Activated naive CD8-positive, alpha-beta T cell treated with anti-CD3 and anti-CD28 coated beads for 36 hours (primary cell): ENCODE data around the gene CHM. TPM values are rescaled to one million over a fixed set of nuclear protein-coding genes. Genes with fewer than 3 reads are reported as not detected.

Experiments
- DNase-seq: peaks from one replicate; pipeline ENCODE4 v3.0.0; 2021
- H3K27ac Mint-ChIP-seq: one replicate; pipeline ENCODE4 v1.8.0; 2022; ENCODE audit warnings: mild to moderate bottlenecking, moderate library complexity, mixed read lengths
- H3K27me3 Mint-ChIP-seq: one replicate; pipeline ENCODE4 v1.8.0; 2022; ENCODE audit warnings: mild to moderate bottlenecking, mixed read lengths
- H3K36me3 Mint-ChIP-seq: one replicate; pipeline ENCODE4 v1.8.0; 2021; ENCODE audit warnings: mild to moderate bottlenecking, mixed read lengths
- H3K4me1 Mint-ChIP-seq: one replicate; pipeline ENCODE4 v1.8.0; 2021; ENCODE audit warnings: mixed read lengths
- H3K4me3 Mint-ChIP-seq: one replicate; pipeline ENCODE4 v1.8.0; 2022; ENCODE audit warnings: mild to moderate bottlenecking, moderate library complexity, mixed read lengths
- H3K9me3 Mint-ChIP-seq: one replicate; pipeline ENCODE4 v1.8.0; 2022; ENCODE audit warnings: mixed read lengths
- total RNA-seq, 2 experiments: library from RNA; stranded (reverse); gene quantifications; one replicate each; pipeline ENCODE4 v1.2.3, GENCODE V29; 2021

The CHM gene
- total RNA-seq, 2 experiments from 2014 or later = 10.3 to 13.8 TPM

DNA sequence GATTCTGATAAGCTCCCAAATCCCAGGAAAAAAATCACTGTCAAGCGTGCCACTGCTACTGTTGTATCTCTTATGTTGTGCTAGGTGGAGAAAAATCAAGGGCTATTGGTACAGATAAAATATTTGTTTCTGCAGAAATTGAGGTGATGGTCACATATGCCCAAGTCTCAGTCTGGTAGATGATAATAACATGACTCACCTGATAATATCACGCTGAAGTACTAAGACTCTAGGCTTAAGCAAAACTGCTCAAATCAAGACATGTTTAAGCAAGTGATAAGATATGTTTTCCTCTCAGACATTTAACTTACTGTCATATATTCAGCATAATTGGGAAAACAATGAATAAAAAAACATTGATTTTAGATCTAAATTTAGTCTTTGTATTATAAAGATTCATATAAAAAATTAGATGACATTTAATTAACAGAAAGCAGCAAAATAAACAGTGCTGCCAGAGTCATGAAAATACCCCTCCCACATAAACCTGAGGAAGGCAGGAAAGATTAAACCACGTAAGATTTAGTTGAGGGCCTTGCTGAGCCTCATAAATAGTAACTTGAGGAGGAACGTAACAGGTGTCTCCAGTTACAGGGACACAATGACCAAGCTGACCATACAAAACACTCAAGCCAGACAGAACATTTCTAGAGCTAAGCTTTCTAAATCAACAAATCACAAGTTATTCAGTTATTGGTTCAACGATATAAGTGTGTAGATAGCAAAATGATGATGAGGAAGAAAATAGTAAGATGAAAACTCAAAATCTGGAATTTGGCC, 143.5 kb downstream of the CHM start:
- H3K27me3 Mint-ChIP-seq = no peaks in the 10 kb centered on the region
- H3K36me3 Mint-ChIP-seq = peaks cover 2% of the 10 kb centered on the region
- no peak overlapping the region for H3K27ac Mint-ChIP-seq
- peaks cover 1% of the 10 kb centered on the region for H3K4me1 Mint-ChIP-seq
- no peak for DNase-seq
- no peak overlapping the region for H3K4me3 Mint-ChIP-seq
- H3K9me3 Mint-ChIP-seq = no peaks in the 10 kb centered on the region

DNA sequence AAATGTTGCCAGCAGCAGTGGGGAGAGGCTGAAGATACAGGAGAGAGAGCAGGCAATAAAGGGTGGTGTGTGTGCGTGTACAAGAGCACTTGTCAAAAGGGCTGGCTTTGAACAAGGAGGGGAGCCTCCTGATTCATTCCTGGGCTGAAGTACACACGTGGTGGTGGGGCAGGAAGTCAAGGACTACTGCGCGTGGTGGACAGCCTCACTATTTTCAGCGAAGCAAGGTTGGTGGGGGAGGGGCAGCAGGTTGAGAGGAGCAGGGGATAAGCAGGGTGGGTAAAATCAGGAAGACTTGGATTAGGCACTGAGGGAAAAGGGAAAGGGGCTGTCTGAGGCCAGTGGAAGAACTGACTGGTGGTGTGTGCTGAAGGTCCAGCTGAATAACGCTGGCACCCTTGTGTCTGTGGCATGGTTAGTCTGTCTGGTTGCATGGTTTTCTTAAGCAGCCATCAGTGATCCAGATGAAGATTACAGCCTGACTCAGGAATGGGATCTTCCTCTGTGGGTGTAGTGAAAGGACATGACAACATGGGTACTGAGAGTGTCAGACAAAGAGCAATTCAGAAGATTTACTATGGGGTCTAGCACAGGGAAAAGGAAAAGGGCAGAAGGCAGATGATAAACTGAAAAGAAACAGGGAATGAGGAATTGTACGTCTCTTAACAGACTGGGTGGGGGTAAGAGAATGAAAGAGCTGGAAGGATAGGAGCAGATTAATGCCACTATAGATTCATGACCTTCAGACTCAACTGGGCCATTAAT, 149.8 kb downstream of the CHM start:
- H3K9me3 Mint-ChIP-seq = no peaks in the 10 kb centered on the region
- peaks cover 20% of the 10 kb centered on the region for H3K36me3 Mint-ChIP-seq
- no peaks in the 10 kb centered on the region for H3K27me3 Mint-ChIP-seq
- no peak overlapping the region for H3K4me3 Mint-ChIP-seq
- H3K27ac Mint-ChIP-seq = no peak overlapping the region
- no peaks in the 10 kb centered on the region for H3K4me1 Mint-ChIP-seq
- no peak for DNase-seq

GRCh38 chrX:85882601-85883000, 164.8 kb downstream of the CHM start:
- Mint-ChIP-seq H3K4me1 (no peaks in the 10 kb centered on the region), H3K27ac (no peak overlapping the region), H3K27me3 (no peaks in the 10 kb centered on the region), H3K4me3 (no peak overlapping the region), H3K9me3 (no peaks in the 10 kb centered on the region), H3K36me3 (peaks cover 8% of the 10 kb centered on the region)
- DNase-seq = no peak

GRCh38 chrX:85870585-85870984, 176.8 kb downstream of the CHM start:
- no peak overlapping the region for H3K4me3 Mint-ChIP-seq

GRCh38 chrX:85865324-85865723, 182.0 kb downstream of the CHM start:
- Mint-ChIP-seq H3K4me1 (no peaks in the 10 kb centered on the region), H3K27me3 (no peaks in the 10 kb centered on the region), H3K9me3 (peaks cover 12% of the 10 kb centered on the region), H3K36me3 (peaks cover 44% of the 10 kb centered on the region), H3K4me3 (no peak overlapping the region), H3K27ac (no peak overlapping the region)
- no peak for DNase-seq

More at GRCh38 chrX:85870585-85870984, 176.8 kb downstream of the CHM start:
- no peaks in the 10 kb centered on the region for H3K27me3 Mint-ChIP-seq
- H3K27ac Mint-ChIP-seq = no peak overlapping the region
- peaks cover 9% of the 10 kb centered on the region for H3K9me3 Mint-ChIP-seq
- DNase-seq = no peak
- no peaks in the 10 kb centered on the region for H3K4me1 Mint-ChIP-seq
- H3K36me3 Mint-ChIP-seq = peaks cover 39% of the 10 kb centered on the region

DNA sequence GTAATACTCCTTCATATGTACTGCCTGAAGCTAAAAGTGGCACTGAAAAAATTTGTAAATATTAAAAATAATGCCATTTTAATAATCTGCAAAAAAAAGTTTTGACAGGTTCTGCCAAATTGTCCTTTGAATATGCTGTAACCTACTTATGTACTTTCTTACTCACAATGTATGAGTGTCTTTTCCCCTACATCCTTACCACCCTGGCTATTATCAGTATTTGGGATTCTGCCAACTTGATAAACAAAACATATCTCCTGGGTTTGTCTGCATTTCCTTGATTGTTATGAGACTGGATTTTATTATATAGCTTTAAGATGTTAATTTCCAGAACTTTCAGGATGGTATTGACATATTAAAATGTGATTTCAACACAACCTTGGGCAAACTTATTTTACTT, 187.9 kb downstream of the CHM start:
- no peak overlapping the region for H3K4me3 Mint-ChIP-seq
- peaks cover 7% of the 10 kb centered on the region for H3K36me3 Mint-ChIP-seq
- H3K9me3 Mint-ChIP-seq = no peaks in the 10 kb centered on the region
- no peaks in the 10 kb centered on the region for H3K4me1 Mint-ChIP-seq
- no peaks in the 10 kb centered on the region for H3K27me3 Mint-ChIP-seq
- no peak for DNase-seq
- H3K27ac Mint-ChIP-seq = no peak overlapping the region

GRCh38 chrX:85851418-85851817, 195.9 kb downstream of the CHM start:
- no peak overlapping the region for H3K27ac Mint-ChIP-seq
- DNase-seq = peak; percentile 1
- H3K27me3 Mint-ChIP-seq = no peaks in the 10 kb centered on the region
- no peak overlapping the region for H3K4me3 Mint-ChIP-seq
- peaks cover 1% of the 10 kb centered on the region for H3K9me3 Mint-ChIP-seq
- peaks cover 4% of the 10 kb centered on the region for H3K36me3 Mint-ChIP-seq
- no peaks in the 10 kb centered on the region for H3K4me1 Mint-ChIP-seq

- Mint-ChIP-seq H3K4me1 (no peaks in the 10 kb centered on the region), H3K27me3 (no peaks in the 10 kb centered on the region), H3K9me3 (peaks cover 1% of the 10 kb centered on the region), H3K27ac (no peak overlapping the region), H3K36me3 (no peaks in the 10 kb centered on the region), H3K4me3 (no peak overlapping the region)
- no peak for DNase-seq
Observed at GRCh38 chrX:85836868-85837267, 210.5 kb downstream of the CHM start.

DNA sequence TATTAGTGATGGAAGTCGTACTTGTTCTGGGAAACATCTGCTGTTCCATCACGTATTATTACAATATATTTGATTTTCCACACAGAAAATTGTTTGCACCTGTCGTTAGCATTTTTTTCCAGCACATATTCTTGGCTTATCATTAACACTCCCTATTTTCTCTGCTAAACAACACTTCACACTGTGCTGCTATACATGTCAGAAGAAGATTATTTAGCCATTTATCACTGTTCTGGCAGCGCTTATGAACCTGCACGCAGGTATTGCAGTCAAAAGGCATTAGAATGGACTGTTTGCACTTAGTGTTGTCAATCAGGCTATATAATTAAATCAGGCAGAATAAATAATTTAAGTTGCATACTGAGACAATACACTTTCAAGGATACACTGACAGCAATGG, 218.6 kb downstream of the CHM start:
- H3K27ac Mint-ChIP-seq = no peak overlapping the region
- no peaks in the 10 kb centered on the region for H3K4me1 Mint-ChIP-seq
- no peak for DNase-seq
- no peaks in the 10 kb centered on the region for H3K9me3 Mint-ChIP-seq
- no peak overlapping the region for H3K4me3 Mint-ChIP-seq
- no peaks in the 10 kb centered on the region for H3K27me3 Mint-ChIP-seq
- no peaks in the 10 kb centered on the region for H3K36me3 Mint-ChIP-seq

DNA sequence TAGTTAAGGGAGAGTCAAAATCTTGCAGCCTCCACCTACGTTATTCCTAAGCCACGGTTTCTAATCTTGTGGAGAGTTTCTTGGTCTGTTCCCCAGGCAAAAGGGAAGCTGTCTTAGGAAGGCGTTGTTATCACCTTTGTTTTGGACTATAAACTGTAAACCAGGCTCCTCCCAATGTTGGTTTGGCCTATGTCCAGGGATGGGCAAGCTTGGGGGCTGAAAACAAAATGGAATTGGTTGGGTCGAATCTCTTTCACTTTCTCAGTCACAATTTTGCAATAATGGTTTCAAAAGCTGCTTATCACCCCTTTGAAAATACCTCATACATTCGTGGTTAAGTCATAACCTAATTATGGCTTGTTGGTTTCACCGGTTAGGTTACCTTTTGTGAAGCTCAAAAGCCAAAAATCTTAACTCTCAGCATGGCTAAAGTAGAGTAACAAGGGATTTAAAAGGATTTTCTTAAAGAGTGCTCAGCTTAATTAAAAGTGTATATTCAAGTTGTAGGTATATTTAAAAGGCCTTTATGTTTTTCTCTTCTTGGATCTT, 232.1 kb downstream of the CHM start:
- H3K4me1 Mint-ChIP-seq = no peaks in the 10 kb centered on the region
- peaks cover 16% of the 10 kb centered on the region for H3K9me3 Mint-ChIP-seq

More for the DNA sequence above, 232.1 kb downstream of the CHM start:
- no peak overlapping the region for H3K27ac Mint-ChIP-seq
- peaks cover 2% of the 10 kb centered on the region for H3K36me3 Mint-ChIP-seq
- DNase-seq = no peak
- H3K27me3 Mint-ChIP-seq = peaks cover 3% of the 10 kb centered on the region
- no peak overlapping the region for H3K4me3 Mint-ChIP-seq

Other genes with a start within 250 kb of the CHM start
- gene DACH2, start 100.9 kb upstream of the CHM start, total RNA-seq = not detected